HG03025 (cell line): ENCODE measurements around the gene LYSMD3.

Source experiments
- ATAC-seq: cut with Tn5 transposase; IDR thresholded peaks from one replicate; pipeline ENCODE4 v1.9.1; 2021; ENCODE audit warnings: mild to moderate bottlenecking, moderate library complexity; ENCODE audit not compliant: unreplicated experiment, low FRiP score

The LYSMD3 gene

DNA sequence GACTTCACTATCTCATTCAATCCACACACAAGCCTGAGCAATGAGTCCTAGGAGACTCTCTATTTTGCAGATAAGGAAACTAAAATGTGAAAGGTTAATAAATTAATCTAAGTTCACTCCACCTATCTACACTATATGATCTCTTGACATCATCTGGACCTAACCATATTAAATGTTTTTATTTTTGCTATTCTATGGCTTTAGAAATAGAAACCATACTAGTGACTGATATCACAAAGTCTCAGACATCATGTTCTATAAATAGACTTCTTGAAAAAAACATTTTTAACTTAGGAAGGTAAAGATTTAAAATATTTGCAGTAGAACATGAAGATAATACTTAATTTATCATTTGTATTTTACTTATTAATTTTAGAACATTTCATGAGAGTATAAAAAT lies 19.8 kb upstream of the LYSMD3 start:
- ATAC-seq, result no peak

- no peak for ATAC-seq
Observed at GRCh38 chr5:90548069-90548593, 18.7 kb upstream of the LYSMD3 start.

GRCh38 chr5:90547072-90547536 lies 17.7 kb upstream of the LYSMD3 start:
- ATAC-seq, result no peak

DNA sequence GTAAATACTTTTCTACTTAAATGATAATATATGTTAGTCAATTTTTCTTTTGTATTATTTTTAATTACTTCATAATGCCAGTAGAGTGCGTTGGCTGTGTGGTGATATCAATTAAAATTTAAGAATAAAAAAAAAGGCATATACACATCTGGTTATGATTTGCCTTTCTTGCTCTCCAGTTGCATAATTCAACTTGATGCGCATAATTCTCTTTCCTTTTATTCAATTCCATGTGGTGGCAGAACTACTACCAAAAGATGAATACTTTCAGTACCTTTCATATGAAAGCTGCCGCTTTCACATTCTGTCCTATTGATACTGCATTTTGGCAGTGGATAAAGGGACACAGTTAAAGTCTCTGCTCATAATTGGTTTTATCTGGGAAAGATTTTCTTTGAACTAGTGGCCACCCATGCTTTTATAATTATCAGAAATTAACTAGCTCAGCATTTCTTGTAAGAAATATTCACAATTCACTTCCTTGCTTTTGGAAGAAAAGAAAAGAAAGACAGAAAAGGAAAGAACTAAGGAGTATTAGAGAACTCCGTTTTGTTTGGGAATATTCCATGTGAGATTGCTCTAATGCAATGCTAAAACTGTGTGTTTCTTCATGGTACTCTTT lies 16.9 kb upstream of the LYSMD3 start:
- no peak for ATAC-seq

DNA sequence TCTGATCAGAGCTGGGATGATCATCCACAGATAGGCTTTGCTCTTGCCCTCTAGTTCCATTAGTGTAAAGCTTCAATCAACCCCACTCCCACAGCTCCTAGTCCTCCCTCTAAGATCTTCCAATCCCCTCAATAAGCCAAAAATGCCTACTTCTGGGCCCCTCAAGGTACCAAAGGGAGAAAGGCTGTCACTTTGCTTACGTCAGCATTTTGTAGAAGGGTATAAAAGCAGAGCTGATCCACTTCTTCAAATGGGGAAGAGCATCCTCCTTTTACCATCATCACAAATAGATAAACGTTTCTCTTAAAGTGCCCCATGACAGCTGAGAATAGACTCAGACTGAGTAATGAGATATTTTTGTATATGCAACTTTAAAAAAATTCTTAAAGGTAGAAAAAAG lies 16.1 kb upstream of the LYSMD3 start:
- ATAC-seq, result no peak

- no peak for ATAC-seq
Observed at GRCh38 chr5:90542827-90543519, 13.6 kb upstream of the LYSMD3 start.

DNA sequence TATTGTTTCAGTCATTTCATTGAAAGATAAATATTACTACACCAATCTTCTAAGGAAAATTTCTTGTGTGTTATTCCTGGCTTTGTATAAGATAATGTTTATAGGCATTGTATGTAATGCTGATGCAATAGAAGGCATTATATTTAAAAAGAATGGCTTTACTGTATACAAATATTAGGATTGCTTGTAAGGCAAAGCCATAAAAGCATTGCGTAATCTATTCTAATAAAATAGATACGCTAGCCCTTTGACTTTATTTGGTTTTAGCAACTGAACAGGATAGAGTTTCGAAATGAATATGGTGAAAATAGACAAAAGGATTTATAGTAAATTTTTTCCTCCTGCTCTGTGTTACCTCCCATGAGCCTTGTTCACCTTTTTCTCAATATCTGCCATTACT lies 5.5 kb upstream of the LYSMD3 start:
- ATAC-seq, result no peak

- ATAC-seq, result no peak
Observed at GRCh38 chr5:90533794-90534193, 4.4 kb upstream of the LYSMD3 start.

DNA sequence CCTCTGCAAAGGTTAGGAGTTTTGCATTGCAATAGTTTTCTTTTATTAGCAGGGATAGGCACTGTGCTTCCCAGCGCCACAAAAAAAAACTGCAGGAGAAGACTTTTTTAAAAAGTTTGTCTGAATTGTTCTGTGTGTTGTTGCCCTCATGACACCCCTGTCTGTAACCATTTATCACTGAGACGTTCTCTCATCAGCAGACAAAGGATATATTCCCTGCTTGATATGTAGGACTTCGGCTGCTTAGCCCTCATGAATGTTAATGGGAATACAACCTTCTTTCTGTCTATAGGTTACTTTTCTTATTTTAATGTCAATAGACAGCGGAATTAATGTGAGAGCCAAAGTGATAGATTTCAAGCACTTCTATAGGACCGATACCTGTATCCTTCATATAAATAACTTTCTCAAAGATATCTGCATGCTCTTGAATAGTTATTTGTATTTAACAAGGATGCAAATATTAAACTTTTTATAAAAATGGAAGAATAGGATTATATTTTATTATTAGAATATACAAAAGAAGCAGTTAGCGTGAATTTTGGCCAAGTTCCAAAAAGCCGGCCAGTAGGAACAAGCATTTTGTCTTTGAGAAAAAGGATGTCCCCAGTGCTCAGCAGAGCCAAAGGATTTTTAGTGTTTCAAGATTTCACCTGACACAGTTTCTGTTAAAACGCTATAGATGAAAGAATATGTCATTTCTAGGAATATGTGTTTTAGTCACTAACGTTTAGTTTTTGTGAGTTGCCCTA lies 1.5 kb upstream of the LYSMD3 start:
- no peak for ATAC-seq

DNA sequence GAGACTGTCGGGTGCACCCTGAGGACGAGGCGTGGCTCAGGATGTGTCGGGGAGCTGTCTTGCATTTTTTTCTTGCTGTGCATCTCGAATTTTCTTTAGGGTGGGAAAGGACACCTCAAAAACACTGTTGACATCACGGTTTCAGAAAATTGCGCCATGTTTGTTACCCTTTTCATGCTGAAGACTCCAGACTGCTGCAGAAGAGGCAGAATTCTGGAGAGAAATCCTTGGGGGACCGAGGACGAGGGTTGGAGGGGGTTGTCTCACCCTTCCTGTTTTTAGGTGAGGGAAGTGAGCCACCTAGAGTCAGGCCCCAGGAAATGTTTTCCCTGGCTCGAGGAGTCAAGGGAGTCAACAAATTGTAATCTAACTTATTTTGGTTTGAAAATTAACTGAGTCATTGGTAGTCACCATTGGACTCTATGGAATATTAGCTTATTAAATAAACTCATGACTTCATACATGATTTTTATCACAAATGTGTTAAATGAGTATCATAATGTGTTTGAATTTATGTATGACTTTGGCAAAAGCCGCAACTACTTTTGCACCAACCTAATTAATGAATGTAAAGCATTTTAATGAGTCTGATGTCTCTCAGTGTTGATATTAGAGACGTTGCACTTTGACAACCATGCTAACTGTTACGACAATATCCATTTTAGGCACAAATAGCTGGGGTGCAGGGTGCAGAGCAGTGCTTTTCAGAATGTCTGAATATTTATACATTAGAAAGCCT lies 724 bp upstream of the LYSMD3 start:
- ATAC-seq, result peak; percentile 51

GRCh38 chr5:90528601-90529193 lies 687 bp downstream of the LYSMD3 start:
- ATAC-seq, result peak; percentile 6

GRCh38 chr5:90519081-90519480 lies 10.3 kb downstream of the LYSMD3 start:
- no peak for ATAC-seq

GRCh38 chr5:90518661-90519060 lies 10.7 kb downstream of the LYSMD3 start:
- ATAC-seq, result no peak

DNA sequence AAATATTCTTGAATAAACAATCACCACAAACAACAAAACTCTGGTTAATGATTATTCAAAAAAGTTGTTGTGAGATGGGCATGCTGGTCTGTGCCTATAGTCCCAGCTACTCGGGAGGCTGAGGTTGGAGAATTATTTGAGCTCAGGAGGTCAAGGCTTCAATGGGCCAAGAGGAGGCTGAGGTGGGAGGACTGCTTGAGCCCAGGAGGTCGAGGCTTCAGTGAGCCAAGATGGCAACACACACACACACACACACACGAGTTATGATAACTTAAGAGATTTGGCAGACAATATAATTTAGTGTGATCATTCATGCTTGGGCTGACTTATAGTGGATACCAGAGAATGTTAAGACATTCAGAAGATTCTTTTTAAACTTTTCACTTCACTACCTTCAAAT lies 14.9 kb downstream of the LYSMD3 start:
- ATAC-seq, result no peak

- no peak for ATAC-seq
Observed at GRCh38 chr5:90510438-90510837, 18.9 kb downstream of the LYSMD3 start.

- no peak for ATAC-seq
Observed at GRCh38 chr5:90506221-90506620, 23.2 kb downstream of the LYSMD3 start.

GRCh38 chr5:90504743-90505142 lies 24.6 kb downstream of the LYSMD3 start:
- ATAC-seq, result no peak

DNA sequence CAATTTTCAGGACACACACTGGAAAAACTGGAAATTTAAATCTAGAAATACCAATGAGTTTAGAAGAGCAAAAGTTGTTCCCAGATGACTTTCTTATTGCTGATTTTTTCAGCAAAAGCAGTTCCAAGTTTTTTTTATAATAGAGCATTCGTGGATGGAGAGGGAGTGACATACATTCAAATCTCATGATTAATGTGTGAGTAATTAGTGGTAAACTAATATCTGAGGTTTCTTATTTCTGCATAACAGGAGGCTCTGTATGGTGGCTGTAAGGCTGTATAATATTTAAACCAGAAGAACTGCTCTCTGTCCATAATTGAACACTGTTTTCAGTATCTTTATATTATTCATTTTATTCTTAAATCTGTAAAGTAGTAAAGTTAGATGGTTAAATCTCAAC lies 25.8 kb downstream of the LYSMD3 start:
- no peak for ATAC-seq

DNA sequence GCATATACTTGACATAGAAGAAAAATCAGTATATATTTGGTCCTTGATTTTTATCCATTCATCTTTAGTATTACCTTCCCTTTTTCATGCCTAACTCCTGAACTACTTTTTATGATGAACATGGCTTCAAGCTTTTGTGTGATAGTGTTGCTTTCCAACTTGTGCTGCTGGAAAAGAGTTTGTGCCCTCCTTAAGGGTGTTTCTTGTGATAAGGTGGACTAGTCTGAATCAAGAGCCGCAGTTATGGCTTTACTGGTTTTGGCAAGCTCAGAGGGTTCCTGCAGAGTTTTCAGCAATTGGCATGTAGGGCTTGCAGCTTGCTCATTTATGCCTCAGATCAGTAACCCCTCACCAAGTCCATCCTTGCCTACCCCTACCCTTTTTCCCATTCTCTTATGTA lies 34.2 kb downstream of the LYSMD3 start:
- ATAC-seq, result no peak

DNA sequence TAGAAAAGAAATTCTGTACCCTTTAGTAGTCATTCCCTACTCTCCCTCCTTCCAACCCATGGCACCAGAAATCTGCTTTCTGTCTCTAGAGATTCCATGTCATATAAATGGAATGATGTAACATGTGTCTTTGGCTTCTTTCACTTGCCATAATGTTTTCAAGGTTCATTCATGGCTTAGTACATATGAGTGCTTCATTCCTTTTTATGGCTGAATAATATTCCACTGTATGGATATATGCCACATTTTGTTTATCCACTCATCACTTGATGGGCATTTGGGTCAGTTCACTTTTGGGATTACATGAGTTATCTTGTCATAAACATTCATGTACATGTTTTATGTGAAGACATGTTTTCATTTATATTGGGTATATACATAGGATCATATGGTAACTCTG lies 35.3 kb downstream of the LYSMD3 start:
- no peak for ATAC-seq
